Measurements from ENCODE around the gene ATP1A3. TPM values are rescaled to one million over a fixed set of nuclear protein-coding genes. Genes with fewer than 3 reads are reported as not detected.
A peak's percentile ranks its signal among the peaks of the same experiment; 100 is the strongest.

The ATP1A3 gene
- total and polyA plus RNA-seq, 12 donors, result 0.11 to 35.0 (median 5.7) TPM; not detected in 1

- WGBS, 4 donors, result 89 to 93% (median 91%) methylated on average over 5 of the region's 5 CpGs
- intact Hi-C loops (cut with DNase I), result no loop called here
- no peak for DNase-seq
- H3K27me3 ChIP-seq, result no peaks in the 10 kb centered on the region
- H3K9me3 ChIP-seq (replicated peaks in 1 of 3), result no peaks in the 10 kb centered on the region
- peaks cover 0 to 2% of the 10 kb centered on the region in 2 donors for H3K36me3 ChIP-seq (replicated peaks in 1 of 2)
- TF ChIP-seq CTCF (IDR thresholded peaks at IDR 0.05), result no peak
- no peak for TF ChIP-seq POLR2A (IDR thresholded peaks at IDR 0.05)
- no peak overlapping the region for H3K4me3 ChIP-seq
- peaks cover 7 to 14% of the 10 kb centered on the region in 2 donors for H3K4me1 ChIP-seq (replicated peaks in 1 of 2)
- no peak overlapping the region for H3K27ac ChIP-seq
These were observed 33.1 kb downstream of the ATP1A3 start for GRCh38 chr19:41960973-41961372.

- H3K27ac ChIP-seq, result peak within 1 kb of the TSS in 4 of 5 donors; percentile 68 to 93 (median 79)
- 4 to 29% (median 11%) methylated on average over 6 to 46 of the region's 46 CpGs for WGBS, 4 donors
- intact Hi-C loops (cut with DNase I), result loop anchor here in 1 of 2 donors (10.0 kb wide), 1 partner anchor 85 kb away; the partner anchor contains the start of gene CD79A
These were observed 34.7 kb downstream of the ATP1A3 start, which contains the start of gene RABAC1 for GRCh38 chr19:41959056-41960053. Gene RABAC1 (minus strand): TSS chr19:41959321. CDS start chr19:41959292, 29 bp downstream.

GRCh38 chr19:41958367-41959055, 35.5 kb downstream of the ATP1A3 start:
- Histone ChIP-seq H3K36me3 (replicated peaks in 1 of 2) (peaks cover 0 to 3% of the 10 kb centered on the region in 2 donors), H3K27me3 (no peaks in the 10 kb centered on the region), H3K9me3 (replicated peaks in 1 of 3) (no peaks in the 10 kb centered on the region), H3K4me3 (peak overlapping the region; percentile 41 to 95 (median 53)), H3K4me1 (replicated peaks in 1 of 2) (peaks cover 7 to 14% of the 10 kb centered on the region in 2 donors), H3K27ac (peak overlapping the region in 4 of 5 donors; percentile 68 to 93 (median 79))
- 0 to 2% (median 1%) methylated on average over 17 to 43 of the region's 43 CpGs for WGBS, 4 donors
- TF ChIP-seq CTCF (IDR thresholded peaks at IDR 0.05) (no peak), POLR2A (IDR thresholded peaks at IDR 0.05) (peak; percentile 31 to 50)
- DNase-seq, result peak; percentile 67 to 90 (median 83)
- intact Hi-C loops (cut with DNase I), result loop anchor here in 1 of 2 donors (10.0 kb wide), 1 partner anchor 84 kb away; the partner anchor contains the start of gene CD79A

More at GRCh38 chr19:41959056-41960053, 34.7 kb downstream of the ATP1A3 start, which contains the start of gene RABAC1:
- peaks cover 7 to 14% of the 10 kb centered on the region in 2 donors for H3K4me1 ChIP-seq (replicated peaks in 1 of 2)
- TF ChIP-seq POLR2A (IDR thresholded peaks at IDR 0.05) (no peak), CTCF (IDR thresholded peaks at IDR 0.05) (peak in 1 of 6 experiments; percentile 4)
- H3K4me3 ChIP-seq, result peak within 1 kb of the TSS; percentile 41 to 95 (median 53)
- DNase-seq, result peak; percentile 82 to 94 (median 86)
- H3K9me3 ChIP-seq (replicated peaks in 1 of 3), result no peaks in the 10 kb centered on the region
- peaks cover 0 to 3% of the 10 kb centered on the region in 2 donors for H3K36me3 ChIP-seq (replicated peaks in 1 of 2)
- no peaks in the 10 kb centered on the region for H3K27me3 ChIP-seq

Measured in adrenal gland (tissue), 12 donors.